K562 (cell line): ENCODE results near the gene SURF6. TPM values are rescaled to one million over a fixed set of nuclear protein-coding genes. Genes with fewer than 3 reads are reported as not detected.

Experiments used
- ATAC-seq: fragments of 200-7000 bp; cut with Tn5 transposase; 3 replicates; pipeline ENCODE4 v1.9.1; 2020; ENCODE audit warnings: moderate library complexity
- BruUV-seq: library from RNA; stranded (reverse); fragments of 400-500 nt; replicated peaks from 2 replicates; lab custom pipeline; 2021; lab: Mats Ljungman, UMichigan
- CTCF ChIA-PET: fragments of 300-600 bp; formaldehyde crosslinking; extraction: SDS; loops from one replicate; lab custom pipeline; 2021; ENCODE audit warnings: low intra/inter-chr PET ratio; lab: Yijun Ruan, JAX
- POLR2A ChIA-PET: fragments of 300-600, 350-650 bp; sonication (Branson Sonifier 250); formaldehyde crosslinking; extraction: SDS; loops from one replicate; lab custom pipeline; 2021; ENCODE audit warnings: antibody characterized with exemption, inconsistent platforms; lab: Yijun Ruan, JAX
- DNase-seq, 4 experiments: peaks; one replicate each; pipeline versions ENCODE4 v3.0.0 to v3.0.0-alpha.2; 2011 to 2018; ENCODE audit warnings: low spot score in 3 of 4, mixed read lengths in 3 of 4; ENCODE audit errors: extremely low read depth in 1 of 4
- FAIRE-seq: peaks from 2 replicates; lab custom pipeline; 2011; peaks lifted over from hg19 to GRCh38; lab: Jason Lieb, UNC
- H2AFZ ChIP-seq: 2 replicates; pipeline ENCODE4 v1.6.0; 2011; ENCODE audit warnings: low read depth, low read length, control low read depth, inconsistent platforms
- H3K27ac ChIP-seq: fragments of 200-600 bp; 3 replicates; pipeline ENCODE4 v1.8.0; 2011; ENCODE audit warnings: low read depth, mild to moderate bottlenecking, control low read depth, inconsistent platforms, low read length, moderate library complexity, mixed read lengths; ENCODE audit errors: extremely low read depth
- H3K27me3 ChIP-seq, 2 experiments: fragments of 300-600 bp in 1 of 2; 2 replicates in 1 of 2; 3 replicates in 1 of 2; pipeline versions ENCODE4 v1.6.0 to v1.8.0; 2011; ENCODE audit warnings: inconsistent platforms in 2 of 2, low read length in 2 of 2, mild to moderate bottlenecking in 1 of 2, mixed read lengths in 1 of 2, moderate library complexity in 1 of 2; ENCODE audit not compliant: control insufficient read depth in 2 of 2, insufficient read depth in 2 of 2
- H3K36me3 ChIP-seq: fragments of 300-600 bp; 3 replicates; pipeline ENCODE4 v1.8.0; 2011; ENCODE audit warnings: mild to moderate bottlenecking, low read length, inconsistent platforms; ENCODE audit not compliant: control insufficient read depth, insufficient read depth
- H3K4me1 ChIP-seq, 2 experiments: fragments of 200-600 bp in 1 of 2; replicated peaks in 1 of 2; 2 replicates in 1 of 2; 3 replicates in 1 of 2; pipeline versions ENCODE4 v1.5.1 to v1.8.0; 2011; ENCODE audit warnings: inconsistent platforms in 2 of 2, low read length in 2 of 2, mild to moderate bottlenecking in 1 of 2, mixed read lengths in 1 of 2, moderate library complexity in 1 of 2; ENCODE audit not compliant: control insufficient read depth in 2 of 2, insufficient read depth in 2 of 2
- H3K4me2 ChIP-seq: 2 replicates; pipeline ENCODE4 v1.6.1; 2011; ENCODE audit warnings: low read length, control low read depth, inconsistent platforms, mixed read lengths; ENCODE audit not compliant: insufficient read depth
- H3K4me3 ChIP-seq: fragments of 200-600 bp; sonication (generic), shearing (Covaris generic); 2 replicates; pipeline ENCODE4 v1.5.1; 2016; ENCODE audit warnings: control low read depth, inconsistent platforms
- H3K79me2 ChIP-seq: fragments of 200-600 bp; 3 replicates; pipeline ENCODE4 v1.8.0; 2011; ENCODE audit warnings: low read length, inconsistent platforms; ENCODE audit not compliant: control insufficient read depth, insufficient read depth
- H3K9ac ChIP-seq, 2 experiments: 2 replicates each; pipeline versions ENCODE4 v1.6.0 to v1.6.1; 2011; ENCODE audit warnings: low read depth in 2 of 2, low read length in 2 of 2, control low read depth in 1 of 2, inconsistent platforms in 1 of 2, mild to moderate bottlenecking in 1 of 2, mixed read lengths in 1 of 2; ENCODE audit not compliant: insufficient read depth in 1 of 2
- H3K9me1 ChIP-seq: one replicate; pipeline ENCODE4 v1.6.0; 2011; ENCODE audit warnings: inconsistent platforms, mild to moderate bottlenecking, low read length, moderate library complexity; ENCODE audit not compliant: control insufficient read depth, insufficient read depth
- H3K9me3 ChIP-seq: replicated peaks from 2 replicates; pipeline ENCODE4 v1.5.1; 2011; ENCODE audit warnings: low read depth, low read length, inconsistent platforms; ENCODE audit not compliant: control insufficient read depth, insufficient read depth
- H4K20me1 ChIP-seq: replicated peaks from 2 replicates; pipeline ENCODE4 v1.6.1; 2011; ENCODE audit warnings: low read length, inconsistent platforms, mixed read lengths; ENCODE audit not compliant: control insufficient read depth, insufficient read depth
- CBX1 ChIP-seq: sonication (generic); IDR thresholded peaks from 2 replicates; pipeline ENCODE4 v1.6.1; 2016; ENCODE audit warnings: antibody characterized with exemption, low read depth, mild to moderate bottlenecking
- ETS2 ChIP-seq: IDR thresholded peaks from 2 replicates; pipeline ENCODE4 v1.6.1; 2016; ENCODE audit warnings: borderline replicate concordance, missing genetic modification characterization, mild to moderate bottlenecking, moderate library complexity, missing compliant biosample characterization; ENCODE audit not compliant: poor library complexity, severe bottlenecking
- FOXK1 ChIP-seq: sonication (generic); formaldehyde crosslinking; IDR thresholded peaks from 2 replicates; pipeline ENCODE4 v1.8.0; 2022; ENCODE audit warnings: missing genetic modification reagents, mild to moderate bottlenecking, borderline replicate concordance
- HLTF ChIP-seq: fragments of 450-650 bp; IDR thresholded peaks from 2 replicates; pipeline ENCODE4 v1.6.1; 2016
- NCOA2 ChIP-seq, 2 experiments: fragments of 450-650 bp; IDR thresholded peaks; 2 replicates each; pipeline ENCODE4 v1.6.1; 2018; ENCODE audit warnings: mild to moderate bottlenecking in 2 of 2, moderate library complexity in 1 of 2; ENCODE audit not compliant: partially characterized antibody in 2 of 2
- NCOA4 ChIP-seq: fragments of 450-650 bp; IDR thresholded peaks from 2 replicates; pipeline ENCODE4 v1.6.1; 2018; ENCODE audit warnings: mild to moderate bottlenecking; ENCODE audit not compliant: partially characterized antibody
- SOX6 ChIP-seq: fragments of 450-650 bp; IDR thresholded peaks from 2 replicates; pipeline ENCODE4 v1.6.1; 2014; ENCODE audit warnings: mild to moderate bottlenecking
- SRSF9 ChIP-seq: fragments of 200-400 bp; formaldehyde crosslinking; IDR thresholded peaks from 2 replicates; pipeline ENCODE4 v1.6.1; 2017; ENCODE audit warnings: low read depth, low read length, borderline replicate concordance
- STAG1 ChIP-seq: sonication (generic); formaldehyde crosslinking; IDR thresholded peaks from 2 replicates; pipeline ENCODE4 v1.5.0; 2020; ENCODE audit warnings: missing genetic modification reagents, borderline replicate concordance
- TAF7 ChIP-seq: fragments of 450-650 bp; IDR thresholded peaks from 2 replicates; pipeline ENCODE4 v1.6.1; 2016; ENCODE audit warnings: missing genetic modification characterization, missing compliant biosample characterization
- ZNF174 ChIP-seq: fragments of 250-450 bp; sonication (Bioruptor Pico); IDR thresholded peaks from 2 replicates; pipeline ENCODE4 v1.4.0; 2020; ENCODE audit warnings: mild to moderate bottlenecking
- ZNF655 ChIP-seq: fragments of 250-450 bp; sonication (Bioruptor Pico); IDR thresholded peaks from 2 replicates; pipeline ENCODE4 v1.5.0; 2021
- ZSCAN29 ChIP-seq: fragments of 450-650 bp; IDR thresholded peaks from 2 replicates; pipeline ENCODE4 v1.6.1; 2017
- WGBS: fragments of 100-300 bp; shearing (Covaris generic); methylation state at CpG from one replicate; pipeline ENCODE4 v1.1.6; 2016; ENCODE audit warnings: low coverage, mixed read lengths; ENCODE audit not compliant: insufficient coverage; ENCODE audit errors: missing lambda C conversion rate; 5-methylcytosine and 5-hydroxymethylcytosine counted together
- in situ Hi-C: fragments of 300-500 bp; cut with MboI; formaldehyde crosslinking; loops from 4 replicates; pipeline ENCODE4 v1.15.0; 2018; ENCODE audit warnings: inconsistent platforms, mixed read lengths
- intact Hi-C: fragments of 100-400 bp; cut with micrococcal nuclease; formaldehyde crosslinking; loops from 2 replicates; pipeline ENCODE4 v1.14.2; 2022
- polyA plus RNA-seq, 8 experiments: library from polyadenylated mRNA; depleted of rRNA in 4 of 8; stranded (reverse) in 5 of 8; unstranded in 3 of 8; fragments of >200 nt; fragmentation: Nextera tagmentation in 2 of 8; fragmentation: Illumina TruSeq in 1 of 8; extraction: Ambion mirVana in 2 of 8; extraction: Trizol in 1 of 8; gene quantifications; 2 replicates each; pipeline versions ENCODE4 v1.2.1 to v1.2.3, GENCODE V29; 2011 to 2014; ENCODE audit warnings: inconsistent platforms in 1 of 8, missing spikeins in 1 of 8
- total RNA-seq, 7 experiments: library from RNA; depleted of rRNA in 6 of 7; stranded (reverse); fragments of >200 nt in 6 of 7; fragmentation: Illumina TruSeq in 2 of 7; extraction: Trizol in 2 of 7; gene quantifications; 2 replicates each; pipeline versions ENCODE4 v1.2.1 to v1.2.3, GENCODE V29; 2011 to 2021; ENCODE audit warnings: low replicate concordance in 1 of 7
- TF ChIP-seq, protein P1 (sequence below), 2 experiments: fragments of 450-650 bp; formaldehyde crosslinking in 1 of 2; IDR thresholded peaks; 2 replicates each; pipeline versions ENCODE4 v1.4.0 to v1.6.1; 2014 to 2020; ENCODE audit warnings: mild to moderate bottlenecking in 2 of 2, borderline replicate concordance in 1 of 2, low read depth in 1 of 2

SURF6 gene
- total and polyA plus RNA-seq, 9 of the 15 experiments (the other 6 are each of a cell fraction or from before 2014, with no cell fraction given): 1.4 to 68.3 (median 14.7) TPM

DNA sequence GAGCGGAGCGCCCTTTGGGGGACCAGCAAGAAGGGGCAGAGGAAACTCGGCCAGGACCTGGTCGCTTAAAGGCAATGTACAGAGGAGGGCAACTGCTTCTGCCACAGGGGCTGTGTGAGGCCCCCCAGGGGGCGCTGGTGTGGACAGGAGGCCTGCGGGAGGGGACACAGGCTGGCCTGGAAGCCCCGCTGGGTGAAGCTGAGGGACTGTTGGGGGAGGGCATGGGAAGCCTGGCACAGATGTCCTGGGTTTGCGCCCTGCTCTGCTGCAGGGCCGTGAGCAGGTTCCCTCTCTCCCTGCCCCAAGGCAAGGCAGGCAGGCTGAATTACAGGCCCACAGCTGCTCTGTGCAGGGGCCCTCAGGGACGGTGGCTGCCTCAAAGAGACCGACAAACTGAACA lies 6.6 kb upstream of the SURF6 start:
- peak; percentile 36 for ATAC-seq
- in situ Hi-C loops: no loop called here
- H3K4me1 ChIP-seq: peaks cover 9 to 34% of the 10 kb centered on the region in 2 experiments; a peak in 4 of 5 replicates
- H3K4me3 ChIP-seq: no peak overlapping the region
- H3K79me2 ChIP-seq: peaks cover 23% of the 10 kb centered on the region
- no peak overlapping the region for H2AFZ ChIP-seq
- intact Hi-C loops: no loop called here
- no peaks in the 10 kb centered on the region for H3K27me3 ChIP-seq
- no peak overlapping the region for H3K4me2 ChIP-seq
- WGBS: 82% methylated on average over 10 of the region's 11 CpGs
- H3K9me3 ChIP-seq: no peaks in the 10 kb centered on the region
- no TSS peak for BruUV-seq
- H4K20me1 ChIP-seq: peaks cover 2% of the 10 kb centered on the region; the same call in 1 of the 2 replicates
- H3K27ac ChIP-seq: no peak overlapping the region
- ChIA-PET CTCF (no interaction called here), POLR2A (interaction anchor here (0.9 to 1.8 kb wide), 5 partner anchors 9 to 64 kb away, joined by 3 to 5 read pairs (median 5); no protein-coding TSS in a partner anchor)
- H3K9me1 ChIP-seq: no peaks in the 10 kb centered on the region
- H3K9ac ChIP-seq: peak overlapping the region in 1 of 2 experiments; percentile 61; a peak in 1 of 4 replicates
- no peak for FAIRE-seq
- H3K36me3 ChIP-seq: peaks cover 82% of the 10 kb centered on the region
- no peak for DNase-seq
- TF ChIP-seq CBX1 (no peak), SOX6 (no peak), STAG1 (no peak), HLTF (no peak), ZSCAN29 (no peak), NCOA2 (IDR thresholded peaks at IDR 0.05; ENCODE audit: partially characterized antibody in 2 of 2) (no peak), ZNF174 (CRISPR knock-in tag) (no peak), TAF7 (tag) (no peak), FOXK1 (no peak), ETS2 (tag) (no peak), SRSF9 (no peak), ZNF655 (CRISPR knock-in tag) (no peak), NCOA4 (no peak)
- TF ChIP-seq, protein P1, sequence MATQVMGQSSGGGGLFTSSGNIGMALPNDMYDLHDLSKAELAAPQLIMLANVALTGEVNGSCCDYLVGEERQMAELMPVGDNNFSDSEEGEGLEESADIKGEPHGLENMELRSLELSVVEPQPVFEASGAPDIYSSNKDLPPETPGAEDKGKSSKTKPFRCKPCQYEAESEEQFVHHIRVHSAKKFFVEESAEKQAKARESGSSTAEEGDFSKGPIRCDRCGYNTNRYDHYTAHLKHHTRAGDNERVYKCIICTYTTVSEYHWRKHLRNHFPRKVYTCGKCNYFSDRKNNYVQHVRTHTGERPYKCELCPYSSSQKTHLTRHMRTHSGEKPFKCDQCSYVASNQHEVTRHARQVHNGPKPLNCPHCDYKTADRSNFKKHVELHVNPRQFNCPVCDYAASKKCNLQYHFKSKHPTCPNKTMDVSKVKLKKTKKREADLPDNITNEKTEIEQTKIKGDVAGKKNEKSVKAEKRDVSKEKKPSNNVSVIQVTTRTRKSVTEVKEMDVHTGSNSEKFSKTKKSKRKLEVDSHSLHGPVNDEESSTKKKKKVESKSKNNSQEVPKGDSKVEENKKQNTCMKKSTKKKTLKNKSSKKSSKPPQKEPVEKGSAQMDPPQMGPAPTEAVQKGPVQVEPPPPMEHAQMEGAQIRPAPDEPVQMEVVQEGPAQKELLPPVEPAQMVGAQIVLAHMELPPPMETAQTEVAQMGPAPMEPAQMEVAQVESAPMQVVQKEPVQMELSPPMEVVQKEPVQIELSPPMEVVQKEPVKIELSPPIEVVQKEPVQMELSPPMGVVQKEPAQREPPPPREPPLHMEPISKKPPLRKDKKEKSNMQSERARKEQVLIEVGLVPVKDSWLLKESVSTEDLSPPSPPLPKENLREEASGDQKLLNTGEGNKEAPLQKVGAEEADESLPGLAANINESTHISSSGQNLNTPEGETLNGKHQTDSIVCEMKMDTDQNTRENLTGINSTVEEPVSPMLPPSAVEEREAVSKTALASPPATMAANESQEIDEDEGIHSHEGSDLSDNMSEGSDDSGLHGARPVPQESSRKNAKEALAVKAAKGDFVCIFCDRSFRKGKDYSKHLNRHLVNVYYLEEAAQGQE (IDR thresholded peaks at IDR 0.05; ENCODE audit: borderline replicate concordance): no peak
- TF ChIP-seq, protein P1 (CRISPR knock-in tag; IDR thresholded peaks at IDR 0.05; ENCODE audit: low read depth): no peak
